IMR-90 (cell line): ENCODE measurements around the gene CERT1. TPM values are rescaled to one million over a fixed set of nuclear protein-coding genes. Genes with fewer than 3 reads are reported as not detected.

Source experiments
- ATAC-seq: fragments of 200-7000 bp; cut with Tn5 transposase; 2 replicates; pipeline ENCODE4 v1.9.1; 2020; ENCODE audit warnings: low read depth, mild to moderate bottlenecking, moderate library complexity
- BruUV-seq: library from RNA; stranded (reverse); fragments of 400-500 nt; replicated peaks from 2 replicates; lab custom pipeline; 2021; lab: Mats Ljungman, UMichigan
- CTCF ChIA-PET: fragments of 300-600 bp; formaldehyde crosslinking; extraction: SDS; loops from one replicate; lab custom pipeline; 2021; ENCODE audit warnings: antibody characterized with exemption; lab: Yijun Ruan, JAX
- POLR2A ChIA-PET: fragments of 300-600 bp; sonication (Branson Sonifier 250); formaldehyde crosslinking; loops from one replicate; lab custom pipeline; 2022; ENCODE audit warnings: antibody characterized with exemption; ENCODE audit not compliant: unreplicated experiment; lab: Charles Lee
- DNase-seq: peaks from one replicate; pipeline ENCODE4 v3.0.0; 2013
- H2AFZ ChIP-seq: replicated peaks from 2 replicates; pipeline ENCODE3; 2013; ENCODE audit warnings: low read length, mild to moderate bottlenecking; ENCODE audit not compliant: poor library complexity
- H2AK5ac ChIP-seq: 2 replicates; pipeline ENCODE4 v1.6.1; 2013; ENCODE audit warnings: low read depth, low read length, inconsistent platforms
- H2AK9ac ChIP-seq: replicated peaks from 2 replicates; pipeline ENCODE3; 2013; ENCODE audit warnings: mild to moderate bottlenecking, low read depth, low read length, moderate library complexity; ENCODE audit not compliant: poor library complexity
- H2BK120ac ChIP-seq: 2 replicates; pipeline ENCODE4 v1.6.1; 2013; ENCODE audit warnings: low read depth, low read length, inconsistent platforms
- H2BK15ac ChIP-seq: 3 replicates; pipeline ENCODE4 v1.6.1; 2013; ENCODE audit warnings: low read depth, low read length, inconsistent platforms
- H2BK20ac ChIP-seq: 2 replicates; pipeline ENCODE4 v1.6.1; 2013; ENCODE audit warnings: low read depth, mild to moderate bottlenecking, inconsistent platforms, low read length, moderate library complexity
- H2BK5ac ChIP-seq: 2 replicates; pipeline ENCODE4 v1.6.1; 2013; ENCODE audit warnings: mild to moderate bottlenecking, low read depth, low read length, inconsistent platforms; ENCODE audit not compliant: poor library complexity, severe bottlenecking
- H3K14ac ChIP-seq: replicated peaks from 2 replicates; pipeline ENCODE4 v1.6.1; 2013; ENCODE audit warnings: low read depth, low read length, inconsistent platforms
- H3K18ac ChIP-seq: 2 replicates; pipeline ENCODE4 v1.6.1; 2013; ENCODE audit warnings: low read depth, low read length, control low read depth
- H3K23ac ChIP-seq: 2 replicates; pipeline ENCODE4 v1.6.1; 2013; ENCODE audit warnings: low read depth, low read length, inconsistent platforms
- H3K27ac ChIP-seq: 2 replicates; pipeline ENCODE4 v1.5.1; 2013; ENCODE audit warnings: mild to moderate bottlenecking, control low read depth, low read length; ENCODE audit not compliant: insufficient read depth
- H3K27me3 ChIP-seq: 2 replicates; pipeline ENCODE4 v1.6.1; 2013; ENCODE audit warnings: low read length; ENCODE audit not compliant: control insufficient read depth, insufficient read depth
- H3K36me3 ChIP-seq: 2 replicates; pipeline ENCODE4 v1.6.1; 2013; ENCODE audit warnings: low read length, mixed read lengths; ENCODE audit not compliant: control insufficient read depth, insufficient read depth
- H3K4ac ChIP-seq: 2 replicates; pipeline ENCODE4 v1.6.1; 2013; ENCODE audit warnings: low read depth, low read length, inconsistent platforms
- H3K4me1 ChIP-seq: 2 replicates; pipeline ENCODE4 v1.6.1; 2013; ENCODE audit warnings: low read length, mixed read lengths; ENCODE audit not compliant: control insufficient read depth, insufficient read depth
- H3K4me2 ChIP-seq: 2 replicates; pipeline ENCODE4 v1.6.1; 2013; ENCODE audit warnings: low read depth, mild to moderate bottlenecking, control low read depth, low read length, moderate library complexity
- H3K4me3 ChIP-seq: 2 replicates; pipeline ENCODE4 v1.5.1; 2013; ENCODE audit warnings: low read depth, mild to moderate bottlenecking, control low read depth, low read length, moderate library complexity; ENCODE audit not compliant: insufficient read depth
- H3K56ac ChIP-seq: 2 replicates; pipeline ENCODE4 v1.6.1; 2013; ENCODE audit warnings: low read length, inconsistent platforms; ENCODE audit not compliant: insufficient read depth; ENCODE audit errors: extremely low read depth
- H3K79me1 ChIP-seq, 2 experiments: 2 replicates each; pipeline ENCODE4 v1.6.1; 2013; ENCODE audit warnings: low read length in 2 of 2, inconsistent platforms in 1 of 2, low read depth in 1 of 2
- H3K9ac ChIP-seq: 2 replicates; pipeline ENCODE4 v1.6.1; 2013; ENCODE audit warnings: low read depth, low read length, control low read depth
- H3K9me1 ChIP-seq: 2 replicates; pipeline ENCODE4 v1.6.1; 2013; ENCODE audit warnings: low read length, inconsistent platforms; ENCODE audit not compliant: insufficient read depth
- H3K9me3 ChIP-seq: 2 replicates; pipeline ENCODE4 v1.6.1; 2013; ENCODE audit warnings: low read length; ENCODE audit not compliant: control insufficient read depth, insufficient read depth
- H4K20me1 ChIP-seq: 2 replicates; pipeline ENCODE4 v1.6.1; 2013; ENCODE audit warnings: low read length, inconsistent platforms; ENCODE audit not compliant: insufficient read depth
- H4K5ac ChIP-seq: 2 replicates; pipeline ENCODE4 v1.6.1; 2013; ENCODE audit warnings: mild to moderate bottlenecking, low read depth, low read length, control low read depth
- H4K8ac ChIP-seq, 2 experiments: 2 replicates each; pipeline ENCODE4 v1.6.1; 2013; ENCODE audit warnings: low read depth in 2 of 2, low read length in 2 of 2, control low read depth in 1 of 2, inconsistent platforms in 1 of 2
- H4K91ac ChIP-seq: 2 replicates; pipeline ENCODE4 v1.6.1; 2013; ENCODE audit warnings: low read depth, low read length, inconsistent platforms; ENCODE audit not compliant: insufficient read depth
- SMC3 ChIP-seq: fragments of 150-350 bp; IDR thresholded peaks from 2 replicates; pipeline ENCODE4 v1.6.1; 2016; ENCODE audit warnings: low read depth, mild to moderate bottlenecking, antibody characterized with exemption, low read length, moderate library complexity
- WGBS, 2 experiments: methylation state at CpG; one replicate each; pipeline versions ENCODE4 v1.1.5 to v1.1.7; 2013; ENCODE audit warnings: missing lambda C conversion rate in 2 of 2; ENCODE audit not compliant: insufficient read length in 1 of 2; ENCODE audit errors: extremely low coverage in 2 of 2; 5-methylcytosine and 5-hydroxymethylcytosine counted together
- dilution Hi-C: fragments of 300-500 bp; cut with HindIII; formaldehyde crosslinking; loops from one replicate; pipeline ENCODE4 v1.14.3; 2018; ENCODE audit warnings: low sequenced_read_pairs; ENCODE audit not compliant: unreplicated experiment
- in situ Hi-C: fragments of 300-500 bp; cut with MboI; formaldehyde crosslinking; loops from 3 replicates; pipeline ENCODE4 v1.14.3; 2019; ENCODE audit warnings: low sequenced_read_pairs, inconsistent platforms, mixed read lengths
- intact Hi-C: fragments of 100-400 bp; cut with micrococcal nuclease; formaldehyde crosslinking; loops from 2 replicates; pipeline ENCODE4 v1.10.0; 2022
- polyA plus RNA-seq, 3 experiments: library from polyadenylated mRNA; depleted of rRNA; stranded (reverse); fragments of >200 nt; gene quantifications; 2 replicates each; pipeline ENCODE4 v1.2.3, GENCODE V29; 2012; ENCODE audit warnings: low replicate concordance in 1 of 3
- total RNA-seq: library from RNA; depleted of rRNA; stranded (reverse); fragments of >200 nt; gene quantifications from 2 replicates; pipeline ENCODE4 v1.2.3, GENCODE V29; 2012
- TF ChIP-seq, protein P1 (sequence below): fragments of 150-350 bp; IDR thresholded peaks from 2 replicates; pipeline ENCODE4 v1.6.1; 2017; ENCODE audit warnings: mild to moderate bottlenecking, antibody characterized with exemption, low read length, low read depth

The CERT1 gene
- total and polyA plus RNA-seq, 2 of the 4 experiments (the other 2 are of a cell fraction) = 7.2 TPM

DNA sequence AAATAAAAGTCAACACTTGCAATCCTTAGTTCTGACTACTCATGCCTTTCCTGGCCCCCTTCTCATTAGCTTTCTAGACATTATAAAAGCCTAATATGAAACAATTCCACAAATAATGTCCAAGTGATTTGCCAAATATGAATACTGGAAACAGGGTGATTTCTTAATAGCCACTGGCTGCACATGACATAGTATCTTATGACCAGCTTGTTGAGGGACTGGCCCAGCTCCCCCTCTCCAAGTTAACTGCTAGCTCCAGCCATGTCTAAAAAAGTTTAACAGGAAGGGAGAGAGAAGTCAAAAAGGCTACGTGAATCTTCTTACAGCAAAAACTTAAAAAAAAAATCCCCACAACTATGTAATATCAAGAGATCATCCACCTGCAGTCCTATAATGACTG lies 1.5 kb downstream of the CERT1 start:
- no peak for ATAC-seq
- H3K9me1 ChIP-seq = no peaks in the 10 kb centered on the region
- ChIA-PET CTCF (interaction anchor here (0.5 to 0.7 kb wide), 3 partner anchors 86 to 170 kb away, joined by 3 to 4 read pairs (median 3); no protein-coding TSS in a partner anchor), POLR2A (no interaction called here)
- peak overlapping the region; percentile 27; the same call in 1 of the 2 replicates for H3K23ac ChIP-seq
- TF ChIP-seq, protein P1, sequence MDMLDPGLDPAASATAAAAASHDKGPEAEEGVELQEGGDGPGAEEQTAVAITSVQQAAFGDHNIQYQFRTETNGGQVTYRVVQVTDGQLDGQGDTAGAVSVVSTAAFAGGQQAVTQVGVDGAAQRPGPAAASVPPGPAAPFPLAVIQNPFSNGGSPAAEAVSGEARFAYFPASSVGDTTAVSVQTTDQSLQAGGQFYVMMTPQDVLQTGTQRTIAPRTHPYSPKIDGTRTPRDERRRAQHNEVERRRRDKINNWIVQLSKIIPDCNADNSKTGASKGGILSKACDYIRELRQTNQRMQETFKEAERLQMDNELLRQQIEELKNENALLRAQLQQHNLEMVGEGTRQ = peak; percentile 48; the same call in 1 of the 2 replicates
- TF ChIP-seq SMC3 = no peak
- H3K18ac ChIP-seq = no peak overlapping the region
- H3K27ac ChIP-seq = peak overlapping the region; percentile 13; the same call in 1 of the 2 replicates
- H3K36me3 ChIP-seq = no peaks in the 10 kb centered on the region
- H2BK120ac ChIP-seq = no peak overlapping the region
- peak overlapping the region; percentile 12 for H2BK5ac ChIP-seq
- no peaks in the 10 kb centered on the region for H3K4me1 ChIP-seq
- H2AK9ac ChIP-seq = no peak overlapping the region
- in situ Hi-C loops (no loop called here), intact Hi-C loops (loop anchor here (2.0 kb wide), 3 partner anchors 57 to 171 kb away; no protein-coding TSS in a partner anchor), dilution Hi-C loops (no loop called here)
- no peaks in the 10 kb centered on the region for H3K27me3 ChIP-seq
- H4K5ac ChIP-seq = no peak overlapping the region
- H2BK15ac ChIP-seq = no peak overlapping the region
- no peaks in the 10 kb centered on the region; the same call in 1 of the 2 replicates for H4K20me1 ChIP-seq
- no CpG with 5 or more reads among the region's 1 CpG for WGBS, 2 experiments
- no peak overlapping the region for H3K56ac ChIP-seq
- H2AK5ac ChIP-seq = no peak overlapping the region
- H3K4me3 ChIP-seq = peak overlapping the region; percentile 88
- peak; percentile 60 for DNase-seq
- H3K4me2 ChIP-seq = peak overlapping the region; percentile 96
- peaks cover 0 to 60% of the 10 kb centered on the region in 2 experiments for H3K79me1 ChIP-seq
- no peak overlapping the region for H4K8ac ChIP-seq
- no peak overlapping the region for H4K91ac ChIP-seq
- no peak overlapping the region for H3K4ac ChIP-seq
- H3K9ac ChIP-seq = peak overlapping the region; percentile 5; the same call in 1 of the 2 replicates
- no peak overlapping the region for H2BK20ac ChIP-seq
- no peak overlapping the region for H2AFZ ChIP-seq
- no peaks in the 10 kb centered on the region for H3K9me3 ChIP-seq
- H3K14ac ChIP-seq = peak overlapping the region; percentile 46; the same call in 1 of the 2 replicates
- BruUV-seq = no TSS peak
